ENCODE data around the gene SIGLEC12.
"Not testable (repeated sequence)": the region's sequence is repeated elsewhere in the genome, so short reads cannot be mapped to it uniquely, and the experiment has no call there.

- TF ChIP-seq EZH2 (IDR thresholded peaks at IDR 0.05; ENCODE audit: borderline replicate concordance, low read depth, low read length, severe bottlenecking); CTCF (IDR thresholded peaks at IDR 0.05; ENCODE audit: borderline replicate concordance, extremely low read depth, low read length, poor library complexity, severe bottlenecking): not testable (repeated sequence)
These were observed 37.5 kb downstream of the SIGLEC12 start for GRCh38 chr19:51463976-51464581.
